ENCODE results near the gene NCAPD2.

Gene NCAPD2

DNA sequence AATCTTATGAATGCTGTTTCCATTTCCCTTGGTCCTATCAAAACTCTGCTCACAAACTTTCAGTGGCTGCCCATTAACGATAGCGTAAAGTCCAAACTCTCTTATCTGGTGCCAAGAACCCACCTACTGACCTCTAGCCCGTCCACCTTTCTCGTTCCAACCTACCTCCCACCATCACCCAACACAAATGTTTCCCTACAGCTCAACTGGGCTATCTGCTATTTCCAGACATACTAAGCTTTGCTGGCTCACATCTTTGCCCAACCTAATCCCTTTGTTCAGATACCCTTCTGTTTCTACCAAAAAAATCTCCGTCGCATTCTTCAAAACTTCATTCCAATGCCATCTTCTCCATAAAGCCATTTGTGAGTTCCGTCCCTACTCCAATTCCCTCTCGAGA is 81.7 kb downstream of the NCAPD2 start:
- CTCF ChIA-PET: no interaction called here
- peaks cover 86 to 94% of the 10 kb centered on the region in 2 experiments for H3K36me3 ChIP-seq (ENCODE audit: control insufficient read depth in 2 of 2, insufficient read depth in 1 of 2, low read length in 2 of 2)
- no peak overlapping the region for H3K27ac ChIP-seq (ENCODE audit: extremely low read depth, low read depth, low read length)
- H3K4me3 ChIP-seq (ENCODE audit: low read depth, low read length): no peak overlapping the region
- no peak for TF ChIP-seq ZFP3 (tag by site-specific recombination; IDR thresholded peaks at IDR 0.05; ENCODE audit: low read depth)
- TF ChIP-seq ZNF600 (tag by site-specific recombination; IDR thresholded peaks at IDR 0.05): no peak
- TF ChIP-seq ZNF37A (tag by site-specific recombination; IDR thresholded peaks at IDR 0.05): no peak
- POLR2A ChIA-PET: no interaction called here
- no peaks in the 10 kb centered on the region for H3K9me3 ChIP-seq (ENCODE audit: control insufficient read depth, insufficient read depth, low read depth, low read length)
- no peaks in the 10 kb centered on the region for H3K4me1 ChIP-seq (ENCODE audit: control insufficient read depth, insufficient read depth, low read length)
